ENCODE results near the gene ARL16.
A peak's percentile ranks its signal among the peaks of the same experiment; 100 is the strongest.

The ARL16 gene

GRCh38 chr17:81695211-81695610 is 11.6 kb upstream of the ARL16 start:
- DNase-seq = no peak

GRCh38 chr17:81694810-81695209 is 11.2 kb upstream of the ARL16 start:
- DNase-seq = no peak

GRCh38 chr17:81693509-81694210 is 10.1 kb upstream of the ARL16 start:
- no peak for DNase-seq

GRCh38 chr17:81691608-81692007 is 8.0 kb upstream of the ARL16 start:
- no peak for DNase-seq

GRCh38 chr17:81691196-81691595 is 7.6 kb upstream of the ARL16 start:
- DNase-seq = no peak

- no peak for DNase-seq
These were observed 7.0 kb upstream of the ARL16 start for GRCh38 chr17:81690549-81690948.

- DNase-seq = no peak
These were observed 6.5 kb upstream of the ARL16 start for GRCh38 chr17:81690066-81690465.

- DNase-seq = no peak
These were observed 5.0 kb upstream of the ARL16 start for GRCh38 chr17:81688616-81689015.

GRCh38 chr17:81687770-81688541 is 4.4 kb upstream of the ARL16 start:
- no peak for DNase-seq

GRCh38 chr17:81686614-81687013 is 3.0 kb upstream of the ARL16 start:
- no peak for DNase-seq

- no peak for DNase-seq
These were observed 1.5 kb upstream of the ARL16 start for GRCh38 chr17:81685108-81685507.

GRCh38 chr17:81684442-81684911 is 880 bp upstream of the ARL16 start:
- DNase-seq = no peak

- no peak for DNase-seq
These were observed 401 bp downstream of the ARL16 start for GRCh38 chr17:81683208-81683583.

GRCh38 chr17:81682565-81683207 is 911 bp downstream of the ARL16 start:
- DNase-seq = no peak

- no peak for DNase-seq
These were observed 1.9 kb downstream of the ARL16 start for GRCh38 chr17:81681672-81682071.

- no peak for DNase-seq
These were observed 3.4 kb downstream of the ARL16 start for GRCh38 chr17:81680150-81680549.

- no peak for DNase-seq
These were observed 6.7 kb downstream of the ARL16 start for GRCh38 chr17:81676906-81677305.

GRCh38 chr17:81675515-81676221 is 7.9 kb downstream of the ARL16 start:
- peak; percentile 49 for DNase-seq

- DNase-seq = no peak
These were observed 9.9 kb downstream of the ARL16 start for GRCh38 chr17:81673561-81674258.

GRCh38 chr17:81672954-81673353 is 10.6 kb downstream of the ARL16 start:
- no peak for DNase-seq

GRCh38 chr17:81672504-81672903 is 11.1 kb downstream of the ARL16 start:
- no peak for DNase-seq

- no peak for DNase-seq
These were observed 15.8 kb downstream of the ARL16 start for GRCh38 chr17:81667754-81668153.
